OCI-LY7 (cell line): ENCODE measurements around the gene ZNF692.

ENCODE experiments used
- EZH2phosphoT487 ChIP-seq: fragments of 200-600 bp; sonication (generic); IDR thresholded peaks from 2 replicates; pipeline ENCODE4 v1.6.1; 2018; ENCODE audit warnings: low read depth, borderline replicate concordance, mild to moderate bottlenecking, mixed run types, antibody characterized with exemption, low read length, moderate library complexity, mixed read lengths
- TF ChIP-seq, protein P1 (sequence below): fragments of 200-600 bp; sonication (generic); conservative IDR thresholded peaks from 2 replicates; pipeline ENCODE4 v1.5.1; 2014; ENCODE audit warnings: mild to moderate bottlenecking, antibody characterized with exemption, low read length, moderate library complexity, mixed read lengths

DNA sequence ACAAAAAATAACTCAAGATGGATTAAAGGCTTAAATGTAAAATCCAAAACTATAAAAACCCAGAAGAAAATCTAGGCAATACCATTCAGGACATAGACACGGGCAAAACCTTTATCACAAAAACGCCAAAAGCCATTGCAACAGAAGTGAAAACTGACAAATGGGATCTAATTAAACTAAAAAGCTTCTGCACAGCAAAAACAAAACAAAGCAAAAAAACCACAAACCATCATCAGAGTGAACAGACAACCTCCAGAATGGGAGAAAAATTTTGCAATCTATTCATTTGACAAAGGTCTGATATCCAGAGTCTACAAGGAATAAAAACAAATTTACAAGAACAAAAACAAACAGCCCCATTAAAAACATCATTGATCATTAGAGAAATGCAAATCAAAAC lies 42.7 kb upstream of the ZNF692 start:
- TF ChIP-seq, protein P1, sequence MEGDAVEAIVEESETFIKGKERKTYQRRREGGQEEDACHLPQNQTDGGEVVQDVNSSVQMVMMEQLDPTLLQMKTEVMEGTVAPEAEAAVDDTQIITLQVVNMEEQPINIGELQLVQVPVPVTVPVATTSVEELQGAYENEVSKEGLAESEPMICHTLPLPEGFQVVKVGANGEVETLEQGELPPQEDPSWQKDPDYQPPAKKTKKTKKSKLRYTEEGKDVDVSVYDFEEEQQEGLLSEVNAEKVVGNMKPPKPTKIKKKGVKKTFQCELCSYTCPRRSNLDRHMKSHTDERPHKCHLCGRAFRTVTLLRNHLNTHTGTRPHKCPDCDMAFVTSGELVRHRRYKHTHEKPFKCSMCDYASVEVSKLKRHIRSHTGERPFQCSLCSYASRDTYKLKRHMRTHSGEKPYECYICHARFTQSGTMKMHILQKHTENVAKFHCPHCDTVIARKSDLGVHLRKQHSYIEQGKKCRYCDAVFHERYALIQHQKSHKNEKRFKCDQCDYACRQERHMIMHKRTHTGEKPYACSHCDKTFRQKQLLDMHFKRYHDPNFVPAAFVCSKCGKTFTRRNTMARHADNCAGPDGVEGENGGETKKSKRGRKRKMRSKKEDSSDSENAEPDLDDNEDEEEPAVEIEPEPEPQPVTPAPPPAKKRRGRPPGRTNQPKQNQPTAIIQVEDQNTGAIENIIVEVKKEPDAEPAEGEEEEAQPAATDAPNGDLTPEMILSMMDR = no peak
- TF ChIP-seq EZH2phosphoT487 = no peak
